GM19397 (cell line): Measurements from ENCODE around the gene IPO4.

Experiments
- ATAC-seq: cut with Tn5 transposase; IDR thresholded peaks from one replicate; pipeline ENCODE4 v1.9.1; 2021; ENCODE audit warnings: mild to moderate bottlenecking, moderate library complexity; ENCODE audit not compliant: unreplicated experiment

The IPO4 gene

GRCh38 chr14:24195186-24196070, 6.8 kb upstream of the IPO4 start, which contains the start of gene TM9SF1:
TM9SF1 (minus strand) TSS chr14:24195441; CDS start chr14:24195019, 422 bp downstream.
- peak; percentile 89 for ATAC-seq

- no peak for ATAC-seq
Measured at GRCh38 chr14:24194873-24195185, 6.2 kb upstream of the IPO4 start.

GRCh38 chr14:24194186-24194872, 5.7 kb upstream of the IPO4 start:
- ATAC-seq, result no peak

- no peak for ATAC-seq
Measured at GRCh38 chr14:24192933-24193332, 4.3 kb upstream of the IPO4 start.

GRCh38 chr14:24190416-24190815, 1.8 kb upstream of the IPO4 start:
- ATAC-seq, result no peak

GRCh38 chr14:24189460-24189859, 844 bp upstream of the IPO4 start:
- ATAC-seq, result no peak

DNA sequence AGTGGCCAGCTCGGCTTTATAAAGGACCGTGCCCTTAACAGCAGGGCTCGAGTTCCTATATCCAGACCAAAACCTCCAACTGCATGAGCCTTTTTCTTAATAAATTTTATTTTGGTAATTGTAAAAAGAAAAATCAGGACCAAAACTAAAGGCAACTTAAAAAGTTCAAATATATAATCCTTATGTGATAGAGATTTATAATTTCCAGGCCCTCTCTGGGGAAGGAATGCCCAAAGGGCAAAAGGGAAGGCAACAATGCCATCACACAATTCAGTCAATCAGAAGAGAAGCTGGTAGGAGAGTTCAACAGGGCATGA, 401 bp upstream of the IPO4 start:
- no peak for ATAC-seq

- ATAC-seq, result no peak
Measured at GRCh38 chr14:24187539-24187915, 1.1 kb downstream of the IPO4 start.

DNA sequence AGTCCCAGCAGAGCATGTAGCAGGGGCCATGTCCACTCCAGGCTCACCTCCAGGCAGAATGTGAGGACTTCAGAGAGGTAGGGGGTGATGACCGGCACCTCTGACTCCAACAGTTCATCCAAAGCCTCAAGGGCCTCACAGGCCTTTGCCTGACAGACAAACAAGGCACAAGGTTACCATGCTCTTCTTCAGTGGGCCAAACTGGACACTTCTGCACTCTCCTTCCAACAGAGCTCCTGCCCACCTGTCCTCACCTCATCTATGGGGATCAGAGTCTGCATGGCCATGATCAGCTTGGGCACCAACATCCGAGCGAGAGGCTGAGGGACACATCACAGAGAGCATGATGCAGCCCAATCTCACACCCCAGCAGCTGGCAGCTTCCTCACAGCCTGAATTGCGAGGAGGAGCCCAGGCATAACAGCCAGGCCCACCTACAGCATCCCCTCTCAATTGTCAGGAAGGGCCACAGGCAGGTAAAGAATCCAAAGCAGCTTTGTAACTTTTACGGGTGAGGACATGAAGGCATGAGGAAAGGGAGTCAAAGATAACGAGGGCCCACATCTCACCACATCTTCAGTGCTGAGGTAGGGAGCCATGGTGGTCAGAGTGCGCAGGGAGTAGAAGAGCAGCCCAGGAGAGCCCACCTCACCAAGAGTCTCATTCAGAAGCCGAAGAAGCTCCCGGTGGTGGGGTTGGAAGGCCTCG, 1.6 kb downstream of the IPO4 start:
- no peak for ATAC-seq

- no peak for ATAC-seq
Measured at GRCh38 chr14:24185741-24186140, 2.9 kb downstream of the IPO4 start.

- ATAC-seq, result no peak
Measured at GRCh38 chr14:24185026-24185425, 3.6 kb downstream of the IPO4 start.

DNA sequence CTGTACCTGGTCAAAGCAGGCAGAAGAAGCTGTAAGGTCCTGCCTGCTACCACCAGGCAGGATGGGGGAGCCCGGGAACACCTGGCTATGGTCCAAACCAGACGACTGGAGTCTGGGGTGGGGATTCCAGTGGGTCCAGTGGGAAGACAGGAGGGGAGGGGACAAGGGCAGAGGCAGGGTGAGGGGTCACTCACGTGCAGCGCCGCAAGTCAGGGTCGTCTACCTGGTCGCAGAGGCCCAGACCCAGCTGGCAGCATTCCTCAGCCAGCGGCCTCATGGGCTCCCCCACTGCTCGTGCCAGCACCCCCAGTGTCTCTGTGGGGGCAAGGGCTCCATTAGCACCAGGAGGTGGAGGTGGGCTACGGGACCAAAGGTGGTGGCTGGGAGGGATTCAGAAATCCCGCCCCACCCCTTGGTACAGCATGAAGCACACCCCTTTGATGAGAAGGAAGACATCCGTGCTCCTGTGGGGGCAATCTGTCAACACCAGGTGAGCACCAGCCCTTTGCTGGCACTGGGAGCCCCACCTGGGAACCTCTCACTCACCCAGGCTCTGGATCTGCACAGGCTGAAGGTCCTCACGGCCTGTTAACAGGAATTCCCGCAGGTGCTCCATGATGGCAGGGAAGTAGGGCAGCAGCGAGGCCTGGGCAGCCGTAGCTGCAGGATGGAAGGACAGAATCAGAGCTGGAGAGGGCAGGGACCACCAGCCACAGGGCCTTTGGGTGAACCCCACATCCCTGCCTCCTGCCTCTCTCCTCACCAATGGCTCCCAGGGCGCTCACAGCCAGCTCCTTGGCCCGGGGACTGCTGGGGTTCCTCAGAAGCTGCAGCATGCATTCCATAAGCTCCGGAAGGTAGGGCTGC, 4.3 kb downstream of the IPO4 start:
- ATAC-seq, result no peak

- ATAC-seq, result no peak
Measured at GRCh38 chr14:24183014-24183481, 5.6 kb downstream of the IPO4 start.

DNA sequence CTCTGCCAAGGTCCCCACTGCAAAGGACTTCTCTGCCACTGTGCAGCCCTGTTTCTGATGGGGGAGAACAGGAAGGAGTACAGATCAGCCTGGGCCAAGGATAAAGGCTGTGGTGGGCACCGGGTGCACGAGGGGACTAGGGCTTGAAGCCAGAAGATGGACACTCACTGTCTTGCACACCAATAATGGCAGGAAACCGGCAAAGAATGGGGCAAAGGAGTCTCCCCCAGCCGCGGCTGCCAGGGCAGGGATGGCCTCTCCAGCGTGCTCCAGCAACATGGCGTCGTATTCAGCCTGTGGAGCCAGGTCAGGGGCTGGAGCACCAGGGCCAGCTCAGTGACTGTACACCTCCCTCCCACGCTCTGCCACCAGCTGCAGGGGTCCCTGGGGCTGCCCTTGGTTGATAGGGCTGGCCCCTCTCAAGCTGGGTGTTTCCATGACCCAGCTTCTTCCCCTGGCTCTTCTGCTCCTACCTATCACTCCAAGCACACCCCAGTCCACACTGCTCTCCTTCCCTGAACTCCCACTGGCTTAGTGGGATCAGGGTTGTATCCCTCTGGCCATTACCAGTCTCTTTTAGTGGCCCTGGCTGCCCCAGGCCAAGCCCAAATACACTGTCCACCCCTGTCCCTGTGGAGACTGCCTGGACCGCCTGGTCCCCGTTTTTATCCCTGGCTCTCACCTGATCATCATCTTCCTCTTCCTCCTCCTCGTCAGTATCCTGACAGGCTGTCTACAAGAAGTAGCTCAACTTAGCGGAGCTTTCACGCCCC, 6.3 kb downstream of the IPO4 start:
- no peak for ATAC-seq

- no peak for ATAC-seq
Measured at GRCh38 chr14:24181371-24182077, 7.1 kb downstream of the IPO4 start.

DNA sequence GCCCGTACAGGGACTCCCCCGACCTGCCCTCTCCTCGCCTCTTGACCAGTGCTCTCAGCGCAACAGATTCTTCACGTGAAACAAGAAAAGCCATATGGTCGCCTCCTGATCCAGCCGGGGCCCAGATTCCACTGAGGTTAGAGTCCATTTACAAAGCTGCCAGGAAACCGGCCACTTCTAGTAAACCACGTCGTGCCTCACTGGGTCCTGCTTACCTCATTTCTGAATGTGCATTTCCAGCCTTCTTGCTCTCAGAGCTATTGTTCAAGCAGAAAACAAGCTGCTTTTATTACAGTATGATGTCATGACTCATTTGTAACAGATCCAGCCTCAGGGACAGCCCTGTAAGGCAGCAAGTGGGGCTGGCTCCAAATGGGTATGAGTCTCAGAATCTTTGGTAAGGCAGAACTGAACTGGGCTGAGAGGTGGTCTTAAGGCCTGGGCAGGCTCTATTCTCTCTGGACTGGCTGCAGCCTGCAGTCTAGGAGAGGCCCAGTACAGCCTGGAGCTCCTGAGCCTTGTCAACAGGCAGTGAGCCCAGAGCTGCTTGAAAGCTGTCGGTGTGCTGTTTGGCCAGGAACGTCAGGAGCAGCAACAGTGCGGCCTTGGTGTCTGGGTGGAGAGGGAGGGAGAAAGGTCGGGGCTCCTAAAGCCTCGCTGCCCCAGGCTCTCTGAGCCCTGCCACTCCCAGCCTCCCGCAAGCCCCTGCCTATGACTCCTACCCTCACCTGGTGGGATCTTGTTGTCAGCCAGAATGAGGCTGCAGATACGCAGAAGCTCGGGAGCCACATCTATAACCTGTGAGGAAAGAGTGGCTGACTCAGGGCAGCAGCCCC, 8.4 kb downstream of the IPO4 start:
- ATAC-seq, result no peak

DNA sequence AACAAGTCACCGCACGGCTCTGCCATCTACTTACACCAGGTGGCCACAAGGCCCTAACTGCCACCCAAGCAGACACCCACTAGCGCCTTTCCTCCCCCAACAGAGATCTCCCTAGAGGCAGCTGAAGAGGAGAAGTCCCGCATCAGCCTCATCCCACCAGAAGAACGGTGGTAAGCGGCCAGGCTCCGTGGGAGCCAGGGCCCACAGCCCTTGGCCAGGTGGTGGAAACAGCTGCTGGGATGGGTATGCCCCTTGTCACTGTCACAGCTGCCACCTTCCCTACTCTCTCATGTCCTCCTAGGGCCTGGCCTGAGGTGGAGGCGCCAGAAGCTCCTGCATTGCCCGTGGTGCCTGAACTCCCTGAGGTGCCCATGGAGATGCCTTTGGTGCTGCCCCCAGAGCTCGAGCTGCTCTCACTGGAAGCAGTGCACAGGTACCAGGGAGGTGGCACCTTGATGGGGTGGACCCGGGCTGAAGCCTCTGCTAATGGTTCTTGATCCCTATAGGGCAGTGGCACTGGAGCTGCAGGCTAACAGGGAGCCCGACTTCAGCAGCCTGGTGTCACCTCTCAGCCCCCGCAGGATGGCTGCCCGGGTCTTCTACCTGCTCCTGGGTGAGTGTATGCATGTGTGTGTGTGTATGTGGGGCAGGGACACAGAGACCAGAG, 9.2 kb downstream of the IPO4 start:
- no peak for ATAC-seq
